ENCODE data around the gene OR6C76.
"Not testable (repeated sequence)": the region's sequence is repeated elsewhere in the genome, so short reads cannot be mapped to it uniquely, and the experiment has no call there.

The OR6C76 gene

GRCh38 chr12:55425954-55426353 is at the start of gene OR6C76:
Gene OR6C76, plus strand, starts transcription at chr12:55426254. Its CDS starts 0 bp downstream, at chr12:55426254.
- no peak for DNase-seq (ENCODE audit: low read depth in 1 of 2, low spot score in 1 of 2)

GRCh38 chr12:55385891-55386290 is 40.2 kb upstream of the OR6C76 start:
- DNase-seq (ENCODE audit: low read depth in 1 of 2, low spot score in 1 of 2): no peak

GRCh38 chr12:55392032-55392795 is 33.8 kb upstream of the OR6C76 start:
- no peak for DNase-seq (ENCODE audit: low read depth in 1 of 2, low spot score in 1 of 2)

- DNase-seq (ENCODE audit: low read depth in 1 of 2, low spot score in 1 of 2): no peak
These were observed 29.7 kb upstream of the OR6C76 start for GRCh38 chr12:55396326-55396725.

- DNase-seq (ENCODE audit: low read depth in 1 of 2, low spot score in 1 of 2): no peak
These were observed 25.8 kb upstream of the OR6C76 start, which contains the start of gene OR6C65 for GRCh38 chr12:55400229-55400628. Gene OR6C65, plus strand, starts transcription at chr12:55400529. Its CDS starts 0 bp downstream, at chr12:55400529.

- no peak for DNase-seq (ENCODE audit: low read depth in 1 of 2, low spot score in 1 of 2)
These were observed 18.2 kb upstream of the OR6C76 start for GRCh38 chr12:55407866-55408265.

GRCh38 chr12:55409133-55409532 is 16.9 kb upstream of the OR6C76 start:
- not testable (repeated sequence) for DNase-seq (ENCODE audit: low read depth in 1 of 2, low spot score in 1 of 2)

- not testable (repeated sequence) for DNase-seq (ENCODE audit: low read depth in 1 of 2, low spot score in 1 of 2)
These were observed 13.9 kb upstream of the OR6C76 start for GRCh38 chr12:55412138-55412537.

GRCh38 chr12:55413498-55414388 is 12.3 kb upstream of the OR6C76 start:
- not testable (repeated sequence) for DNase-seq (ENCODE audit: low read depth in 1 of 2, low spot score in 1 of 2)

GRCh38 chr12:55414396-55414823 is 11.6 kb upstream of the OR6C76 start:
- not testable (repeated sequence) for DNase-seq (ENCODE audit: low read depth in 1 of 2, low spot score in 1 of 2)

- not testable (repeated sequence) for DNase-seq (ENCODE audit: low read depth in 1 of 2, low spot score in 1 of 2)
These were observed 11.2 kb upstream of the OR6C76 start for GRCh38 chr12:55414889-55415288.

- no peak for DNase-seq (ENCODE audit: low read depth in 1 of 2, low spot score in 1 of 2)
These were observed 9.1 kb upstream of the OR6C76 start for GRCh38 chr12:55416961-55417360.

- DNase-seq (ENCODE audit: low read depth in 1 of 2, low spot score in 1 of 2): no peak
These were observed 5.6 kb upstream of the OR6C76 start for GRCh38 chr12:55420307-55420962.

- DNase-seq (ENCODE audit: low read depth in 1 of 2, low spot score in 1 of 2): no peak
These were observed 2.5 kb downstream of the OR6C76 start for GRCh38 chr12:55428331-55429243.

- not testable (repeated sequence) for DNase-seq (ENCODE audit: low read depth in 1 of 2, low spot score in 1 of 2)
These were observed 15.2 kb downstream of the OR6C76 start for GRCh38 chr12:55441233-55441632.

GRCh38 chr12:55443776-55444175 is 17.7 kb downstream of the OR6C76 start, which contains the start of gene OR6C2:
Gene OR6C2, plus strand, starts transcription at chr12:55444076. Its CDS starts 8,138 bp downstream, at chr12:55452214.
- no peak for DNase-seq (ENCODE audit: low read depth in 1 of 2, low spot score in 1 of 2)

GRCh38 chr12:55445357-55445756 is 19.3 kb downstream of the OR6C76 start:
- no peak for DNase-seq (ENCODE audit: low read depth in 1 of 2, low spot score in 1 of 2)

GRCh38 chr12:55446326-55446725 is 20.3 kb downstream of the OR6C76 start:
- DNase-seq (ENCODE audit: low read depth in 1 of 2, low spot score in 1 of 2): no peak

- no peak for DNase-seq (ENCODE audit: low read depth in 1 of 2, low spot score in 1 of 2)
These were observed 22.8 kb downstream of the OR6C76 start for GRCh38 chr12:55448825-55449224.

- not testable (repeated sequence) for DNase-seq (ENCODE audit: low read depth in 1 of 2, low spot score in 1 of 2)
These were observed 38.9 kb downstream of the OR6C76 start for GRCh38 chr12:55464926-55465325.
